Gastrocnemius medialis (tissue), 4 donors: ENCODE data around the gene PHLDA2. TPM values are rescaled to one million over a fixed set of nuclear protein-coding genes. Genes with fewer than 3 reads are reported as not detected.

Experiments
- ATAC-seq, 2 donors: fragments of 150-250 bp; one replicate each; pipeline ENCODE4 v1.9.1; 2016
- DNase-seq, 2 donors: peaks; one replicate each; pipeline ENCODE4 v3.0.0-alpha.2; 2019
- H3K27ac ChIP-seq, 4 donors: fragments of 200-600 bp; sonication (generic); 1 replicate in 1 of 4; 2 replicates in 3 of 4; pipeline ENCODE4 v1.5.1; 2016 to 2018; ENCODE audit warnings: mild to moderate bottlenecking in 2 of 4, moderate library complexity in 1 of 4
- H3K27me3 ChIP-seq, 3 donors: fragments of 200-600 bp; sonication (generic) in 2 of 3; 1 replicate in 1 of 3; 2 replicates in 2 of 3; pipeline versions ENCODE4 v1.5.1 to v1.6.0; 2016 to 2019; ENCODE audit warnings: mild to moderate bottlenecking in 1 of 3, moderate library complexity in 1 of 3
- H3K36me3 ChIP-seq, 2 donors: fragments of 200-600 bp; sonication (generic) in 1 of 2; one replicate each; pipeline ENCODE4 v1.5.1; 2017 to 2018
- H3K4me1 ChIP-seq, 2 donors: fragments of 200-600 bp; sonication (generic) in 1 of 2; one replicate each; pipeline ENCODE4 v1.5.1; 2016 to 2017; ENCODE audit warnings: mild to moderate bottlenecking in 2 of 2
- H3K4me3 ChIP-seq, 4 donors: fragments of 200-600 bp; sonication (generic) in 3 of 4; 1 replicate in 1 of 4; 2 replicates in 3 of 4; pipeline ENCODE4 v1.5.1; 2016 to 2019; ENCODE audit warnings: mild to moderate bottlenecking in 2 of 4
- H3K9me3 ChIP-seq, 3 donors: fragments of 200-600 bp; sonication (generic) in 2 of 3; 1 replicate in 1 of 3; 2 replicates in 2 of 3; pipeline ENCODE4 v1.5.1; 2016 to 2019
- CTCF ChIP-seq, 5 experiments: fragments of 450-650 bp in 3 of 5; fragments of 200-600 bp in 2 of 5; sonication (generic) in 2 of 5; IDR thresholded peaks in 4 of 5; conservative IDR thresholded peaks in 1 of 5; 1 replicate in 4 of 5; 2 replicates in 1 of 5; pipeline ENCODE4 v1.5.1; 2016 to 2019; ENCODE audit warnings: antibody characterized with exemption in 5 of 5, mild to moderate bottlenecking in 3 of 5, moderate library complexity in 3 of 5
- POLR2A ChIP-seq, 2 donors: fragments of 450-650 bp; IDR thresholded peaks; one replicate each; pipeline ENCODE4 v1.6.1; 2017; ENCODE audit warnings: antibody characterized with exemption in 2 of 2, mild to moderate bottlenecking in 2 of 2, moderate library complexity in 2 of 2
- in situ Hi-C, 4 donors: fragments of 200-750 bp; cut with MboI; loops; one replicate each; pipeline versions ENCODE4 v1.15.0 to v1.8.0; 2017; ENCODE audit warnings: low sequenced_read_pairs in 4 of 4
- intact Hi-C: fragments of 100-400 bp; cut with DNase I; formaldehyde crosslinking; loops from one replicate; pipeline ENCODE4 v1.15.1; 2023; ENCODE audit warnings: low total_unique reads
- total RNA-seq, 4 donors: library from RNA; depleted of rRNA; stranded (reverse); fragments of >200 nt; gene quantifications; one replicate each; pipeline versions ENCODE4 v1.1.0 to v1.2.3, GENCODE V29; 2016

PHLDA2 gene
- total RNA-seq, 4 donors from 2014 or later: 1.4 TPM; not detected in 3

GRCh38 chr11:2927851-2928604 is 1.2 kb downstream of the PHLDA2 start:
- DNase-seq (no peak), ATAC-seq (no peak)
- in situ Hi-C loops: no loop called here
- H3K4me1 ChIP-seq: peaks cover 4 to 9% of the 10 kb centered on the region in 2 donors
- peak overlapping the region in 2 of 4 donors; percentile 47 to 51 for H3K4me3 ChIP-seq
- intact Hi-C loops: no loop called here
- H3K27ac ChIP-seq: no peak overlapping the region
- H3K27me3 ChIP-seq: peaks cover 27 to 43% (median 42%) of the 10 kb centered on the region in 3 donors
- H3K36me3 ChIP-seq: no peaks in the 10 kb centered on the region
- TF ChIP-seq CTCF (IDR thresholded peaks at IDR 0.05 in 4 of 5, conservative IDR thresholded peaks at IDR 0.05 in 1 of 5): no peak
- no peaks in the 10 kb centered on the region for H3K9me3 ChIP-seq

- TF ChIP-seq CTCF (IDR thresholded peaks at IDR 0.05 in 4 of 5, conservative IDR thresholded peaks at IDR 0.05 in 1 of 5) (no peak), POLR2A (IDR thresholded peaks at IDR 0.05) (no peak)
- DNase-seq: no peak
- in situ Hi-C loops: no loop called here
- no peak for ATAC-seq
- Histone ChIP-seq H3K36me3 (no peaks in the 10 kb centered on the region), H3K9me3 (no peaks in the 10 kb centered on the region), H3K27ac (no peak overlapping the region), H3K4me1 (peaks cover 4 to 9% of the 10 kb centered on the region in 2 donors), H3K27me3 (peaks cover 27 to 43% (median 42%) of the 10 kb centered on the region in 3 donors), H3K4me3 (no peak overlapping the region)
- intact Hi-C loops: no loop called here
These were observed 2.0 kb downstream of the PHLDA2 start for GRCh38 chr11:2927121-2927800.

- Histone ChIP-seq H3K27me3 (peaks cover 23 to 43% (median 39%) of the 10 kb centered on the region in 3 donors), H3K36me3 (no peaks in the 10 kb centered on the region), H3K4me3 (no peak overlapping the region), H3K9me3 (no peaks in the 10 kb centered on the region), H3K4me1 (peaks cover 4 to 9% of the 10 kb centered on the region in 2 donors), H3K27ac (no peak overlapping the region)
- DNase-seq (no peak), ATAC-seq (no peak)
- in situ Hi-C loops: no loop called here
- intact Hi-C loops: no loop called here
- TF ChIP-seq CTCF (IDR thresholded peaks at IDR 0.05 in 4 of 5, conservative IDR thresholded peaks at IDR 0.05 in 1 of 5): no peak
- TF ChIP-seq POLR2A (IDR thresholded peaks at IDR 0.05): no peak
These were observed 2.6 kb downstream of the PHLDA2 start for GRCh38 chr11:2926611-2927051.

- no peak for DNase-seq
- intact Hi-C loops: no loop called here
These were observed 4.2 kb downstream of the PHLDA2 start for GRCh38 chr11:2924821-2925675.

More at GRCh38 chr11:2924821-2925675, 4.2 kb downstream of the PHLDA2 start:
- Histone ChIP-seq H3K27me3 (peaks cover 17 to 31% (median 23%) of the 10 kb centered on the region in 3 donors), H3K9me3 (no peaks in the 10 kb centered on the region), H3K4me1 (peaks cover 4 to 9% of the 10 kb centered on the region in 2 donors), H3K36me3 (no peaks in the 10 kb centered on the region), H3K27ac (no peak overlapping the region), H3K4me3 (no peak overlapping the region)
- TF ChIP-seq CTCF (IDR thresholded peaks at IDR 0.05 in 4 of 5, conservative IDR thresholded peaks at IDR 0.05 in 1 of 5) (no peak), POLR2A (IDR thresholded peaks at IDR 0.05) (no peak)
- no peak for ATAC-seq
- in situ Hi-C loops: no loop called here
